GM12873 (cell line): Measurements from ENCODE around the gene PCDHGA9.
A peak's percentile ranks its signal among the peaks of the same experiment; 100 is the strongest.

Source experiments
- TF ChIP-seq, protein P1 (sequence below): IDR thresholded peaks from 2 replicates; pipeline ENCODE4 v1.5.1; 2012; ENCODE audit warnings: low read depth, mild to moderate bottlenecking, moderate library complexity, low read length, control low read depth; ENCODE audit not compliant: insufficient read depth; ENCODE audit errors: missing control alignments

PCDHGA9 gene

DNA sequence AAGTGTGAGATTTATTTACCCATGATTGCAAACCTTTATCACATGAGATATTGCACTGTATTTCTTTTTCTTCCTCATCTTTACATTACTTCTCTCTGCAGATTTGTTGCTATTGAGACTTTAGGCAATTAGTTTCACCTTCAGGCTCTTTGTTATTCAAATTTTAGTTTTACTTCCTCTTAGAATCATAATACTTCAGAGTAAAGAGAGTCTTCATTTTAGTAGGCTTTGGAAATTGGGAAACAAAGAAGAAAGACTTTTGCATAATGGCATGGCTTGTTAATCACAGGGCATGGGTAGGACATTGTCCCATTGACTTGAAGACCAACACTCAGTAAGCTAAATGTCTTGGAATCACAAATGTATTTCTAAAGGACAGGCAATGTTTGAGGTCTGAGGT lies 39.9 kb upstream of the PCDHGA9 start:
- TF ChIP-seq, protein P1, sequence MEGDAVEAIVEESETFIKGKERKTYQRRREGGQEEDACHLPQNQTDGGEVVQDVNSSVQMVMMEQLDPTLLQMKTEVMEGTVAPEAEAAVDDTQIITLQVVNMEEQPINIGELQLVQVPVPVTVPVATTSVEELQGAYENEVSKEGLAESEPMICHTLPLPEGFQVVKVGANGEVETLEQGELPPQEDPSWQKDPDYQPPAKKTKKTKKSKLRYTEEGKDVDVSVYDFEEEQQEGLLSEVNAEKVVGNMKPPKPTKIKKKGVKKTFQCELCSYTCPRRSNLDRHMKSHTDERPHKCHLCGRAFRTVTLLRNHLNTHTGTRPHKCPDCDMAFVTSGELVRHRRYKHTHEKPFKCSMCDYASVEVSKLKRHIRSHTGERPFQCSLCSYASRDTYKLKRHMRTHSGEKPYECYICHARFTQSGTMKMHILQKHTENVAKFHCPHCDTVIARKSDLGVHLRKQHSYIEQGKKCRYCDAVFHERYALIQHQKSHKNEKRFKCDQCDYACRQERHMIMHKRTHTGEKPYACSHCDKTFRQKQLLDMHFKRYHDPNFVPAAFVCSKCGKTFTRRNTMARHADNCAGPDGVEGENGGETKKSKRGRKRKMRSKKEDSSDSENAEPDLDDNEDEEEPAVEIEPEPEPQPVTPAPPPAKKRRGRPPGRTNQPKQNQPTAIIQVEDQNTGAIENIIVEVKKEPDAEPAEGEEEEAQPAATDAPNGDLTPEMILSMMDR, result no peak

DNA sequence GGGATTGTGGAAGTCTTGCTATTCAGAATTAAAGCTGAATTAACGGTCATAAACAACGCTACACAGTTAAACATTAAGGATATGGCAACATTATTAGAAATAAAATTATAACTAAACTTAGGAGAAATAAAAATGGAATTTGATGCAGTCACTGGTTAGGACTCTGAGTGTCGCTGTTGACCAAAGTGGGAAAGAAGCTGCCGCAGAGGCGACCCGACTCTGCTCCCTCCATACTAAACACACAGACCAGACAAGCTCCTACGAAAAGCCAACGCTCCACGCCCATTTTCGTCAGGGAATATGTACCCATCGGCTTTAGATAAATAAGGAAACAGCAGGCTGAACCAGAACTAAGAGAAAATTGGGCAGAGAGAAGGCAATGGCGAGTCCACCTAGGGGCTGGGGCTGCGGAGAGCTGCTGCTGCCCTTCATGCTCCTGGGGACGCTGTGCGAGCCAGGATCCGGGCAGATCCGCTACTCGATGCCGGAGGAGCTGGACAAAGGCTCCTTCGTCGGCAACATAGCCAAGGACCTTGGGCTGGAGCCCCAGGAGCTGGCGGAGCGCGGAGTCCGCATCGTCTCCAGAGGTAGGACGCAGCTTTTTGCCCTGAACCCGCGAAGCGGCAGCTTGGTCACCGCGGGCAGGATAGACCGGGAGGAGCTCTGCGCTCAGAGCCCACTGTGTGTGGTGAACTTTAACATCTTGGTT lies 38.5 kb upstream of the PCDHGA9 start, which contains the start of gene PCDHGA5:
Gene PCDHGA5 (plus strand): TSS at position 211 of the 709 bp plus-strand sequence. CDS start 169 bp downstream, at position 380.
- TF ChIP-seq, protein P1, result no peak

DNA sequence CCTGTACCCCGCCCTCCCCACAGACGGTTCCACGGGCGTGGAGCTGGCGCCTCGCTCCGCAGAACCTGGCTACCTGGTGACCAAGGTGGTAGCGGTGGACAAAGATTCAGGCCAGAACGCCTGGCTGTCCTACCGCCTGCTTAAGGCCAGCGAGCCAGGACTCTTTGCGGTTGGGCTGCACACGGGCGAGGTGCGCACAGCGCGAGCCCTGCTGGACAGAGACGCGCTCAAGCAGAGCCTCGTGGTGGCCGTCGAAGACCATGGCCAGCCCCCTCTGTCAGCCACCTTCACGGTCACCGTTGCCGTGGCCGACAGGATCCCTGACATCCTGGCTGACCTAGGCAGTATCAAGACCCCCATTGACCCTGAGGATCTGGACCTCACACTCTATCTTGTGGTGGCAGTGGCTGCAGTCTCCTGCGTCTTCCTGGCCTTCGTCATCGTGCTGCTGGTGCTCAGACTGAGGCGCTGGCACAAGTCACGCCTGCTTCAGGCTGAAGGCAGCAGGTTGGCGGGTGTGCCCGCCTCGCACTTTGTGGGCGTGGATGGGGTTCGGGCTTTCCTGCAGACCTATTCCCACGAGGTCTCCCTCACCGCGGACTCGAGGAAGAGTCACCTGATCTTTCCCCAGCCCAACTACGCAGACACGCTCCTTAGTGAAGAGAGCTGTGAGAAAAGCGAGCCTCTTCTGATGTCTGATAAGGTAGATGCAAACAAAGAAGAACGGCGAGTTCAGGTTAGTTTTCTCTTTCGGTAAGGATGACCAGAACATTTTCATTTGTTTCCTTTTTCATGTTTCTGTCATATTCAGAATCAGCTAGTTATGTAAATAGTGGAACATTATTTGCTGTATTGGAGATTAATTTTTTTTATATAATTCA lies 36.3 kb upstream of the PCDHGA9 start:
- TF ChIP-seq, protein P1, result no peak

DNA sequence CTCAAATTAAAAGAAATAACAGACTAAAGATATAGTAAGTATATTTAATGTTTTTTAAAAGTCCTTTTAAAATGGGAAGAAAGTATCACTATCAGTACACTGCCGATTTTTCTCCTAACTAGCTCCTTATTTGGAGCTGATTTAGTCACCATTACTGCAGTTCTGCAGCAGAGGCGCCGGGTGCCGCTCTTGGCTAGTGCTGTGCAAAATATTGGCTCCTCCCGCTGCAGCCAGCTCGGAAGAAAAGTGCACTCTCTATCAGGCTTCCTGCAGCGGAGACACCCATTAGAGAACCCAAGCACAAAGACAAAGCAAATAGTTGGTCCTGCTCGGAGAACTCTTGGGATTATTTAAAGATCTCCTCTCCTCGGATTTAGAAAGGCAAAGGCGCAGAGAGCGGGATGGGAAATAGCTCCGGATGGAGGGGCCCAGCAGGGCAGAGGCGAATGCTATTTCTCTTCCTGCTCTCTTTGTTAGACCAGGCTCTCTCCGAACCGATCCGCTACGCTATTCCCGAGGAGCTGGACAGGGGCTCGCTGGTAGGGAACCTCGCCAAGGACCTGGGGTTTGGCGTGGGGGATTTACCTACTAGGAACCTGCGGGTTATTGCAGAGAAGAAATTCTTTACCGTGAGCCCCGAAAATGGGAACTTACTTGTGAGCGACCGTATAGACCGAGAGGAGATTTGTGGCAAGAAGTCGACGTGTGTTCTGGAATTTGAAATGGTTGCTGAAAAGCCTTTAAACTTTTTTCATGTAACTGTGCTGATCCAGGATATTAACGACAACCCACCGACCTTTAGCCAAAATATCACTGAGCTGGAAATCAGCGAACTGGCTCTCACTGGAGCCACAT lies 32.4 kb upstream of the PCDHGA9 start, which contains the start of gene PCDHGB3:
Gene PCDHGB3 (plus strand): TSS at position 249 of the 855 bp plus-strand sequence. CDS start 153 bp downstream, at position 402.
- TF ChIP-seq, protein P1, result peak; percentile 67

DNA sequence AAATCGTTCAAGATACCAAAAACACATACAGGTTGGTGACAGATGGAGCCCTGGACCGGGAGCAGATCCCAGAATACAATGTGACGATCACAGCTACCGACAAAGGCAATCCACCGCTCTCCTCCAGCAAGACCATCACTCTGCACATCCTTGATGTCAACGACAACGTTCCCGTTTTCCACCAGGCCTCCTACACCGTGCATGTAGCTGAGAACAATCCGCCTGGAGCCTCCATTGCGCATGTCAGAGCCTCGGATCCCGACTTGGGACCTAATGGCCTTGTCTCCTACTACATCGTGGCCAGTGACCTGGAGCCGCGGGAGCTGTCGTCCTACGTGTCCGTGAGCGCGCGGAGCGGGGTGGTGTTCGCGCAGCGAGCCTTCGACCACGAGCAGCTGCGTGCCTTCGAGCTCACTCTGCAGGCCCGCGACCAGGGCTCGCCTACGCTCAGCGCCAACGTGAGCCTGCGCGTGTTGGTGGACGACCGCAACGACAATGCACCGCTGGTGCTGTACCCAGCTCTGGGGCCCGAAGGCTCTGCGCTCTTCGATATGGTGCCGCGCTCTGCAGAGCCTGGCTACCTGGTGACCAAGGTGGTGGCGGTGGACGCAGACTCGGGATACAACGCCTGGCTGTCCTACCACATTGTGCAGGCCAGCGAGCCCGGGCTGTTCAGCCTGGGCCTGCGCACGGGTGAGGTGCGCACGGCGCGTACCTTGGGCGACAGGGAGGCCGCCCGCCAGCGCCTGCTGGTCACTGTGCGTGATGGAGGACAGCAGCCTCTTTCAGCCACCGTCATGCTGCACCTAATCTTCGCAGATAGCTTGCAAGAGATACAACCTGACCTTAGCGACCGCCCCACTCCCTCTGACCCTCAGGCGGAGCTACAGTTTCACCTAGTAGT lies 30.8 kb upstream of the PCDHGA9 start:
- TF ChIP-seq, protein P1, result no peak

DNA sequence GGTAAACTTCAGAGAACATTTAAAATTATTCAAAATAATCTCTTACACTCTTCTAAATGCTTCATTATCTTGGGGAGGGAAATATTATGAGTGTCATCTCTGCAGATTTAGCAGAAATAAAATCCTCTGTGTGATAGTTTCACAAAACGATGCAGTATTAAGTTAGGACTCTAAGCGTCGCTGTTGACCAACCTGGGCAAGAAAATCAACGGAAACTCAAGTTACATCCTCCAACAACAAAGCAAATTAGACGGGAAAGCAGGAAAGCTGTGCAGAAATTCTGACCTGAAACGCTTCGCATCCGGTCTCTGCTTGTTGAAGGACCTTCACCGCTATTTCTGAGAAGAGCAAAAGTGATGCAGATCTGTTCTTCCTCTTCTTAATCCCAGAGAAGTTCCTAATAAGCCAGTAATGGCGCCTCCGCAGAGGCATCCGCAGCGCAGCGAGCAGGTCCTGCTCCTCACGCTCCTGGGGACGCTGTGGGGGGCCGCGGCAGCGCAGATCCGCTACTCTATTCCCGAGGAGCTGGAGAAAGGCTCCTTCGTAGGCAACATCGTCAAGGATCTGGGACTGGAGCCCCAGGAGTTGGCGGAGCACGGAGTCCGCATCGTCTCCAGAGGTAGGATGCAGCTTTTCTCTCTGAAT lies 28.8 kb upstream of the PCDHGA9 start, which contains the start of gene PCDHGA6:
Gene PCDHGA6 (plus strand): TSS at position 219 of the 645 bp plus-strand sequence. CDS start 193 bp downstream, at position 412.
- TF ChIP-seq, protein P1, result peak; percentile 49
